ENCODE data around the gene NES. TPM values are rescaled to one million over a fixed set of nuclear protein-coding genes. Genes with fewer than 3 reads are reported as not detected.

NES gene
- total RNA-seq, 1 donor from 2014 or later, result 76.8 TPM

DNA sequence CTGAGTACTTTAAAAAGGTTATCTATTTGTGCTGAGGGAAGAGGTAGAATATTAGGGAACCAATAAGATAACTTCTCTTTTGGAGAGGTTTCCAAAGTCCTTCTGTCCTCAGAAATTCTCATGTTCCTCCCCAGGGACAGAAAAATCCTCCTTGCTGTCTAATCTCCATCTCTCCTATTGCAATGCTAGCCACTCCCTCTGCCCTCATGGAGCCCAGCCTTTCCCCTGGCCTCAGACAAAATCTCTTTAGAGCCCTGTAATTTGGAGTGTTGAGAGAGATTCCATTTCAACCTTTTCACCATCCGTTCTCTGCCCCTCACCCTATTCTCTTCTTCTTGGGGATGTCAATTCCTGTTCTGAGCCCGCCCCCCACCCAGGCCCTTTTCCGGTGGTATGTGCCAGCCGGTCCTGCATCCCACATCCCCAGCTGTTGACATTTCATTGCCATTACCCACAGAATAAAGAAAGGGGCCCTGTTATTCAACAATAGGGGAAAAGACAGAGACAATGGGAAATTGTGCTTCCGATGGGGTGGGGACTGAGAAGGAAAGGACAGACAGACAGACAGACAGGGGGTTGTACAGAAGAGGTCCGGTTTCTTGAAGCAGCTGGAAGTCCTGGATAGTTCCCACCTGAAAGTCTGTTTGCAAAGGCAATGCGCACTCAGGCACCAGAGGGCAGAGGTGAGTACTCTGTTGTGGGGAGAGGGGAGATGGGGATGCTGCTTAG, 58.2 kb downstream of the NES start, which contains the start of gene HAPLN2:
HAPLN2 (plus strand) TSS at position 563 of the 729 bp plus-strand sequence. CDS start 4,076 bp downstream, outside the sequence.
- TF ChIP-seq, protein P1, sequence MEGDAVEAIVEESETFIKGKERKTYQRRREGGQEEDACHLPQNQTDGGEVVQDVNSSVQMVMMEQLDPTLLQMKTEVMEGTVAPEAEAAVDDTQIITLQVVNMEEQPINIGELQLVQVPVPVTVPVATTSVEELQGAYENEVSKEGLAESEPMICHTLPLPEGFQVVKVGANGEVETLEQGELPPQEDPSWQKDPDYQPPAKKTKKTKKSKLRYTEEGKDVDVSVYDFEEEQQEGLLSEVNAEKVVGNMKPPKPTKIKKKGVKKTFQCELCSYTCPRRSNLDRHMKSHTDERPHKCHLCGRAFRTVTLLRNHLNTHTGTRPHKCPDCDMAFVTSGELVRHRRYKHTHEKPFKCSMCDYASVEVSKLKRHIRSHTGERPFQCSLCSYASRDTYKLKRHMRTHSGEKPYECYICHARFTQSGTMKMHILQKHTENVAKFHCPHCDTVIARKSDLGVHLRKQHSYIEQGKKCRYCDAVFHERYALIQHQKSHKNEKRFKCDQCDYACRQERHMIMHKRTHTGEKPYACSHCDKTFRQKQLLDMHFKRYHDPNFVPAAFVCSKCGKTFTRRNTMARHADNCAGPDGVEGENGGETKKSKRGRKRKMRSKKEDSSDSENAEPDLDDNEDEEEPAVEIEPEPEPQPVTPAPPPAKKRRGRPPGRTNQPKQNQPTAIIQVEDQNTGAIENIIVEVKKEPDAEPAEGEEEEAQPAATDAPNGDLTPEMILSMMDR (IDR thresholded peaks at IDR 0.05; ENCODE audit: insufficient read depth, low read length, poor library complexity, severe bottlenecking), result peak; percentile 63
- DNase-seq (ENCODE audit: low read depth), result no peak
- Histone ChIP-seq H3K27me3 (ENCODE audit: control insufficient read depth, insufficient read depth, low read length) (peaks cover 44% of the 10 kb centered on the region), H3K4me3 (ENCODE audit: low read depth, low read length) (no peak within 1 kb of the TSS), H3K36me3 (ENCODE audit: control insufficient read depth, insufficient read depth, low read length) (no peaks in the 10 kb centered on the region)

Other genes with a start within 250 kb of the NES start
- gene MEF2D, start 176.6 kb downstream of the NES start, total RNA-seq, result 16.6 and 22.0 TPM in 2 replicates
- gene IQGAP3, start 104.8 kb downstream of the NES start, total RNA-seq, result 8.0 and 9.4 TPM in 2 replicates
- not detected in 2 replicates for gene TTC24, start 97.7 kb downstream of the NES start, total RNA-seq
- gene NAXE, start 85.6 kb downstream of the NES start, total RNA-seq, result 83.8 and 115 TPM in 2 replicates
- 19.1 and 21.8 TPM in 2 replicates for gene GPATCH4, start 75.9 kb downstream of the NES start, total RNA-seq
- gene HAPLN2, start 58.0 kb downstream of the NES start, total RNA-seq, result not detected in 2 replicates
- gene BCAN, start 35.3 kb downstream of the NES start, total RNA-seq, result 0.14 and 0.17 TPM in 2 replicates
- gene CRABP2, start 28.2 kb upstream of the NES start, total RNA-seq, result 24.5 and 29.5 TPM in 2 replicates
- 13.0 and 13.6 TPM in 2 replicates for gene METTL25B, start 51.1 kb upstream of the NES start, total RNA-seq
- 17.7 and 25.1 TPM in 2 replicates for gene ISG20L2, start 51.4 kb upstream of the NES start, total RNA-seq
- gene MRPL24, start 63.7 kb upstream of the NES start, total RNA-seq, result 42.5 and 62.2 TPM in 2 replicates
- gene HDGF, start 74.3 kb upstream of the NES start, total RNA-seq, result 271 and 296 TPM in 2 replicates
- gene PRCC, start 90.1 kb upstream of the NES start, total RNA-seq, result 56.0 and 59.3 TPM in 2 replicates
- 2.3 and 4.9 TPM in 2 replicates for gene SH2D2A, start 139.4 kb upstream of the NES start, total RNA-seq
- gene INSRR, start 181.7 kb upstream of the NES start, total RNA-seq, result not detected in 2 replicates
- gene NTRK1, start 183.5 kb upstream of the NES start, total RNA-seq, result not detected in 2 replicates
- 10.3 and 17.1 TPM in 2 replicates for gene PEAR1, start 216.3 kb upstream of the NES start, total RNA-seq
- not detected in 2 replicates for gene LRRC71, start 243.2 kb upstream of the NES start, total RNA-seq

Data from kidney epithelial cell (primary cell).